Kasumi-1 (cell line): ENCODE data around the gene MYT1.

Source experiments
- DNase-seq, 2 experiments: peaks; one replicate each; lab custom pipeline; 2025; lab: John Stamatoyannopoulos, UW

The MYT1 gene

GRCh38 chr20:64139199-64140060 lies 24.8 kb upstream of the MYT1 start:
- no peak for DNase-seq

GRCh38 chr20:64140061-64140931 lies 24.0 kb upstream of the MYT1 start:
- no peak for DNase-seq

GRCh38 chr20:64140956-64141355 lies 23.3 kb upstream of the MYT1 start:
- DNase-seq = no peak

DNA sequence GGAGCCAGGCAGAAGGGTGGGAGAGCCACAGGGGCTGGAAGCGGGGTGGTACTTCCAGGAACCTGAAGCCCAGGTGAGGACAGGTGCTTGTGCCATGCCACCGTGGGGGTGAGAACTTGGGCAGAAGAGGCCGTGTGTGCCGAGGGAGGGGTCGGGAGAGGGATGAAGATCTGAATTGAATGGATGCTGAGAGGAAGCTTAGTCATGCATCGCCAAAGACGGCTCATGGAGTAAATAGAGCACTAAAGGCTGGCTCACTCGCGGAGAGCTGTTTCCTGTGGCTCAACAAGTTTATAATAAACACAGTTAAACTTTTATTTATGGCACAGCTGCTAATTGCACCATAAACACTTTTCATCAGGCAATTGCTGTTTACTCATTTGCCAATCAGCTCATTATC lies 21.7 kb upstream of the MYT1 start:
- no peak for DNase-seq

- no peak for DNase-seq
These were observed 21.0 kb upstream of the MYT1 start for GRCh38 chr20:64143018-64143801.

DNA sequence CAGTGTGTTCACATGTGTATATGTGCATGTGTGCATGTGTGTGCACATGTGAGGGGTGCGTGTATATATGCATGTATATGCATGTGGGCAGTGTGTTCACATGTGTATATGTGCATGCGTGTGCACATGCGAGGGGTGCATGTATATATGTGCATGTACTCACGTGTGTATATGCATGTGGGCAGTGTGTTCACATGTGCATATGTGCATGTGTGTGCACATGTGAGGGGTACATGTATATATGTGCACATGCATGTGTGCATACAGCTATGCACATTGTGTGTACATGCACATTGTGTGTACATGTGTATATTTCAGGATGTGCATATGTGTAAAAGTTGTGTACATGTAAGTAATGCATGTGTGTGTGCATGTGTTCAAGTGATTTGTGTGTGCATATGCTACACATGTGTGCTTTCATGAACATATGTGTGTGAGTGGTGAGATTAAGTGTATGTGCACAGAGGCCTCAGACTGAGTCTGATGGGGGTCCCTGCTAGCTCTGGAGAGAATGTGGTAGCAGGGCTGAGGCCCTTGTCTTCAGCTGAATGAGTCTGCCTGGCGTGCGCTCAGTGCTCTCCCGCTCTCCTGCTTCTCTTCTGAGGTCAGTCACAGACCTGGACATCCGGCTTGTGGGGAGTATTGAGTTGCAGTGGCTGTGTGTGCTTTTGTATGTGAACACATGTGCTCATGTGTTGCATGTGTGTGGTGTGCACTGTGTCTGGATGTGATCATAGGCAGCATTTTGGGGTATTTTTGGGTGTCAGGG lies 19.9 kb upstream of the MYT1 start:
- DNase-seq = no peak

- DNase-seq = no peak
These were observed 18.6 kb upstream of the MYT1 start for GRCh38 chr20:64145458-64146300.

GRCh38 chr20:64146301-64146935 lies 17.8 kb upstream of the MYT1 start:
- no peak for DNase-seq

DNA sequence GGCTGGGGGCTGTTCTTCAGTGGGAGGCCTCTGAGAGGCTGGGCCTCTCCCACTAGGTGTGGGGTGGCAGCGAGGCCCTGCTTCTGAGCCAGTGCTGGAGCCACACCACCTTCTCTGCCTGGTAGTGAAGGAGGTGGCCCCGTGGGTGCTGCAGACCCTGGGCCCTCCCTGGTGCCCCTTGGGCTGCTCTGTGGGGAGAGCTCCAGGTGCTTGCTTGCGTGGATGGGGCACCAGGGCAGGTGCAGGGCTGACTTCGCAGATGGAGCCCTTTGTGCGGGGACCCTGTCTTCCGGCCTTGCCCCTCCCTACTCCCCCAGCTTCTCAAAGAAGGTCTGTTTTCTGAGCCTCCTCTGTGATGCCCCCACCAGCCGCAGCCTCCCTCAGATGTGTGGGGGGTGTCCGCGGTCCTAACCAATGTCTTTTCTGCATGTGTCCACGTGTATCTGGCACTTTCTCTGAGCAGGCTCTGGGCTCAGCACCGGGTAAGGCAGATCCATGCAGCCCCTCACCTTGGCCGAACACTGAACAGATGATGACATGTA lies 17.2 kb upstream of the MYT1 start:
- no peak for DNase-seq

DNA sequence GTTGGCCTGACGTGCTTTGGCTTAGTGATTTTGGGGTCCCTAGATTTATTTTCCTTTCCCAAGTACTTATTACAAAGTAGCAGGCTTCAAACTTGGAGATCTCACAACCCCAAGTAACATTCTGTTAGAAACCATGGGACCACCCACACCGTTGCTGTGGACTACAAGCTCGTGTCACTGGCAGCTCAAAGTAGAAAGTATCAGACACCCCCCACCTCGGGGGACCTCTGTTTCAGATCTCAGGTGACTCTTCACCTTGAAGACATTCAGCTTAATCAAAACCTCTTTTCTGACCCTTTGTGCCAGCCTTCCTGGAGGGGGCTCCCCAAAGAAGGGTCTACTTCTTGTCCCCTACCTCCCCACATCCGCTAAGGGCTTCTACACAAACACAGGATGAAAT lies 15.7 kb upstream of the MYT1 start:
- DNase-seq = no peak

DNA sequence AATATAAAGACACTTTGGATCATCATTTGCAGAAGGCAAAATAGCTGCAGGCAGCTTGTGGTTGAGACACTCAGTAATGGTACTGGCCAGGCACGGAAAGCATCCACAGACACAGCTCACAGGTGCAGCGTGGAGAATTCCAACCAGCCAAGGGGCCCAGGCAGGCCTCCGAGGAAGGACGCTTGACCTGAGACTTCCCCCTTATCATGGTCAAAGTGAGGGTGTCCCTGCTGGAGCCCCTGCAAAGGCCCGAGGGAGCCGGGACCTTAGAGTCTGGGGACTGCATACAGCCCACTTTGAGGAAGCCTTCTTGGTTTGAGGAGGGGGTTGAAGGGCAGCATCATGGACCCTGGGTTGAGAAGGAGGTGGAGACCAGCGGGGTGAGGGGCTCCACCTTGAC lies 15.1 kb upstream of the MYT1 start:
- no peak for DNase-seq

DNA sequence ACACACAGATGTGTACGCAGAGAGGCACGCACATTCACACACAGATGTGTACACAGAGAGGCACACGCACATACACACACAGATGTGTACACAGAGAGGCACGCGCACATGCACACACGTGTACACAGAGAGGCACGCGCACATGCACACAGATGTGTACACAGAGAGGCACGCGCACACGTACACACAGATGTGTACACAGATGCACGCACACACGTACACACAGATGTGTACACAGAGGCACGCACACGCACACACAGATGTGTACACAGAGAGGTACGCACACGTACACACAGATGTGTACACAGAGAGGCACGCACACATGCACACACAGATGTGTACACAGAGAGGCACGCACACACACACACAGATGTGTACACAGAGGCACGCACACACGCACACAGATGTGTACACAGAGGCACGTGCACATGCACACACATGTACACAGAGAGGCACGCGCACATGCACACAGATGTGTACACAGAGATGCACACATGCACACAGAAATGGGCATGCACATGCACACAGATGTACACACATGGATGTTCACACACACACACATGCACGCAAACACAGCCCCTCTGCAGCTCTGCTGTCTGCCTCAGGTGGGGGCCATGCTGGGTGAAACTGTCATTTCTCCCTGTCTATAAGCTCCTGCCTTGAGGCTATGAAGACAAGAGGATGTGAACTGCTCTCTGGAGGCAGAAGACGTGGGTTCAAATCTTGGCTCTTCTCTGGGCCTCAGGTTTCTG lies 14.3 kb upstream of the MYT1 start:
- no peak for DNase-seq

DNA sequence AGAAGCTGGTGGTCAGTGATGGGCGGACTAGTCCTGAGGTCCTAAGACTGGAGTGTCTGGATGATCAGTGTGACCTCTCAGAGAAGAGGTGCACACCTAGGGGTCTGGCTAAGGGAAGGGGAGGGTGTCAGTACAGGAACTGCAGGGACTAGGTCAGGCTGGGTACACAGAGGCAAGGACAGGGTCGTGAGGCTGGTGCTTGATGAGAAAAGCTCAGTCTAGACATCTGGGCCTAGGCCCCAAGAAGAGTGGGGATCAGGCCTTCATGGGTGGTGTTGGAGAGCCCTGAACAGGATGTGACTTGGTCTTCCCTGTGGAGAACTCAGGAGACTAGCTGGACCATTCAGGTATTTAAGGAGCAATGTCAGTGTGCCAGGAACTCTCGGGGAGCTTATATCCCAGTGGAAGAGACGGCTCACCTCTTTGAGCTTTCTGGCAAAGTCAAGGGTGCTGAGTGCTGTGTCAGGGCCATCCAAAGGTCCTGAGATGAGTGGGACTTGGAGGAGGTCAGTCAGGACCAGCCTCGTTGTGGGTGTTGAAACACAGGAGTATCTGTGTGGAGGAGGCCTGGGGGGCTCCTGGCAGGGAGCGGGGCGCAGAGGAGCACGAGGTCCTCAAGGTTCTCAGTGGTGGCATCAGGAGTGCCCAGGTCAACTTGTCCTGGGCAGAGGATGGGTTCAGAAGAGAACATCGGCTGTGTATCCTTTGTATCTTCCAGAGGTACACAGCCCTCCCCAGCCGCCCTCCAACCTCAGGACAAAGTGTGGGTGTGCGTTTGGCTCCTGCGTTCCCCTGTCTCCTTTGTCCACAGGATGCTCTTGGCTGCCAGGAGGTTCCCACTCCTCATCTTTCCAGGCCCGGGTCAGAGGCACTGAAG lies 13.3 kb upstream of the MYT1 start:
- DNase-seq = no peak

DNA sequence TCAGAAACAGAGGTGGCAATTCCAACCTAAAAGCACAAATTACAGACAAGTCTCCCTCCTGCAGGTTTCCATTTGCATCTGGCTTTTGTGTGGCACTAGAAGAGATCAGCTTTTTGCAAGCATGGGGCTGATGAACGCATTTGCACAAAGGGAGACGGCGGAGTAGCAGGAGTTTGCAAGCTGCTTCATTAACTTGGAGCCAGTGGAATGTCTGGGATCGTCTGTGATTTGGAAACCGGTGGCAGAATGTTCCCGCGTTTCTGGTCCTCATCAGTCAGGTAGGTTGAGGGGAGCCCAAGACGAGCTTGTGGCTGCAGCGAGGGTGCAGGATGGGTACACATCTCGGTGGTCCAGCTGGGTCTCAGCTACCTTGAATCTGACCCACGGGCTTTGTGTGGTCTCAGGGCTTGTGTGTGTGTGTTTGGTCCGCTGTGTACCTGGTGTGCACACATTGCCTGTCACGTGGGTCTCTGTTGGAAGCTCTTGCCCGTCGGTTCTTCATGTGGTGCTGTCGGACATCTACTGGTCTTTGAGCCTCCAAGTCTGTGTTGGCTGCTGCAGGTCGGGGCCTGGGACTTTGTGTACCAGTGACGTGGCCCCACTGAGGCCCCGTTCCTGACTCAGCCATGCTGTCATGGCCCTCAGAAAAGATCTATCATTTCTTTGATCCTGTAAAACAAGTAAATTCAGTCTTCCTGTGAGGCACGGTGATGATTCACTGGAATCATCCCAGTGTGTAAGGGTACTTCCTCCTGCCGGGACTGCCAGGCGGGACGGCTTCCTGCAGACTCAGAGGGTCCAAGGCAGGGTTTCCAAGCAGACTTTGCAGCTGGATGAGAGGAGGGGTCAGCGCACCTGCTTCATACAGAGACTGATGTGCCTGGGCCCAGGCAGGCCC lies 12.4 kb upstream of the MYT1 start:
- DNase-seq = no peak

GRCh38 chr20:64152906-64153305 lies 11.3 kb upstream of the MYT1 start:
- no peak for DNase-seq

DNA sequence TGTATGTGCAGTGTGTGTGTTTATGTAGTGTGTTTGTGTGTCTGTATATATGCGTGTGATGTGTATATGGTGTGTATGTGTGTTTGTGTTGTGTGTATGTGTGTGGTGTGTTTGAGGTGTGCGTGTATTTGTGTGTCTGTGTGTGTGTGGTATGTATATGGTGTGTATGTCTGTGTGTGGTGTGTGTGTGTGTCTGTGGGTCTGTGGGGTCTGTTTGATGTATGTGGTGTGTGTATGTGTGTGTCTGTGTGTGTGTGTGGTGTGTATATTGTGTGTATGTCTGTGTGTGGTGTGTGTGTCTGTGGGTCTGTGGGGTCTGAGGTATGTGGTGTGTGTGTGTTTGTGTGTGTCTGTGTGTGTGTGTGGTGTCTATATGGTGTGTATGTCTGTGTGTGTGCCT lies 10.8 kb upstream of the MYT1 start:
- DNase-seq = no peak
